ENCODE measurements around the gene GABBR1. TPM values are rescaled to one million over a fixed set of nuclear protein-coding genes. Genes with fewer than 3 reads are reported as not detected.

The GABBR1 gene
- total RNA-seq, 3 donors from 2014 or later: 26.1 to 49.2 (median 48.4) TPM

DNA sequence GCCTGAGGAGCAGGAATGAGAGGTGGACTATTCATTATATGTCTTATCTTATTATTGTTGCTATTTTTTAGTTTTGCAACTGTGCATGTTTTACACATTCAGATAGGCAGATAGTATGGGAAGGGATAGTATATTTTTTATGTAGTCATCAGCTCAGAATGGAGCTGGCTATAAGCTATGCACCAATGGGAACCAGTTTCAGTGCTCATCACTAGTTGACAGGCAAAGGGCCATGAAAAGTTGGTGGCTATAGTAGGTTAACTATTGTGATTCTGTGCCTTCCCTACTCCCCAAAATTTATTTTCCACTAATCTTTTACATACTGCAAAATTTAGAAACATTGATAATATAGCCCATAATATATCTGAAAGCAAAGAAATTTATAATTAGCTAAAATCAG lies 68.1 kb downstream of the GABBR1 start:
- Histone ChIP-seq H3K36me3 (no peaks in the 10 kb centered on the region), H3K27me3 (no peaks in the 10 kb centered on the region), H3K4me3 (no peak overlapping the region), H3K9me3 (no peaks in the 10 kb centered on the region), H3K27ac (no peak overlapping the region), H3K4me1 (no peaks in the 10 kb centered on the region)
- intact Hi-C loops (cut with DNase I; ENCODE audit: low total_unique reads): no loop called here
- DNase-seq (ENCODE audit: low spot score in 2 of 2): no peak
- TF ChIP-seq POLR2A (IDR thresholded peaks at IDR 0.05) (no peak), POLR2AphosphoS5 (IDR thresholded peaks at IDR 0.05) (no peak)
- TF ChIP-seq, protein P1, sequence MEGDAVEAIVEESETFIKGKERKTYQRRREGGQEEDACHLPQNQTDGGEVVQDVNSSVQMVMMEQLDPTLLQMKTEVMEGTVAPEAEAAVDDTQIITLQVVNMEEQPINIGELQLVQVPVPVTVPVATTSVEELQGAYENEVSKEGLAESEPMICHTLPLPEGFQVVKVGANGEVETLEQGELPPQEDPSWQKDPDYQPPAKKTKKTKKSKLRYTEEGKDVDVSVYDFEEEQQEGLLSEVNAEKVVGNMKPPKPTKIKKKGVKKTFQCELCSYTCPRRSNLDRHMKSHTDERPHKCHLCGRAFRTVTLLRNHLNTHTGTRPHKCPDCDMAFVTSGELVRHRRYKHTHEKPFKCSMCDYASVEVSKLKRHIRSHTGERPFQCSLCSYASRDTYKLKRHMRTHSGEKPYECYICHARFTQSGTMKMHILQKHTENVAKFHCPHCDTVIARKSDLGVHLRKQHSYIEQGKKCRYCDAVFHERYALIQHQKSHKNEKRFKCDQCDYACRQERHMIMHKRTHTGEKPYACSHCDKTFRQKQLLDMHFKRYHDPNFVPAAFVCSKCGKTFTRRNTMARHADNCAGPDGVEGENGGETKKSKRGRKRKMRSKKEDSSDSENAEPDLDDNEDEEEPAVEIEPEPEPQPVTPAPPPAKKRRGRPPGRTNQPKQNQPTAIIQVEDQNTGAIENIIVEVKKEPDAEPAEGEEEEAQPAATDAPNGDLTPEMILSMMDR (IDR thresholded peaks at IDR 0.05): no peak

DNA sequence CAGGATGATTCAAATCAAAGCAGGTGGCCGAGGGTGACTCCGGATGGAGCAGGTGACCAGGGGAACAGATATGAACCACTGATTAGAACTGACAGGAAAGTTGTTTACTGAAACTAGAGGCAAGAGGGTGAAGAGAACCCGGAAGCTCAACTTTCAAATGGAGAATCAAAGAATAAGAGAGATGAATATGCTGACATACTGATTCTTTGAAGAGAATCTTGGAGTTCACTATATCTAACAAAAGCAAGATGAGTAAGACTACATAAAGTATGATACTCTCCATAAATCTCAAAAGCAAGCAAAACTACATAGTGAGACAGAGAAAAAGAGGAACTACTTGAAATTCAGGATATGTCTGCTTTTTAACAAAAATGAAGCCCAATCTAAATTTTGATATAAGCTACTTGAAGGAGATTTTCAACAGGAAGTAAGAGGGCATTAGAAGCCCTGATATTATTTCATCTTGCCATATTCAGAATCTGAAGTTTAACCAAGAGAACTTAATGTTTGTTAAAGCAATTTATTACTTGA lies 69.5 kb downstream of the GABBR1 start:
- Histone ChIP-seq H3K27me3 (no peaks in the 10 kb centered on the region), H3K4me3 (no peak overlapping the region), H3K27ac (no peak overlapping the region), H3K4me1 (no peaks in the 10 kb centered on the region), H3K9me3 (no peaks in the 10 kb centered on the region), H3K36me3 (no peaks in the 10 kb centered on the region)
- no peak for DNase-seq (ENCODE audit: low spot score in 2 of 2)
- no peak for TF ChIP-seq POLR2A (IDR thresholded peaks at IDR 0.05)
- no peak for TF ChIP-seq POLR2AphosphoS5 (IDR thresholded peaks at IDR 0.05)
- TF ChIP-seq, protein P1 (IDR thresholded peaks at IDR 0.05): no peak
- intact Hi-C loops (cut with DNase I; ENCODE audit: low total_unique reads): no loop called here

DNA sequence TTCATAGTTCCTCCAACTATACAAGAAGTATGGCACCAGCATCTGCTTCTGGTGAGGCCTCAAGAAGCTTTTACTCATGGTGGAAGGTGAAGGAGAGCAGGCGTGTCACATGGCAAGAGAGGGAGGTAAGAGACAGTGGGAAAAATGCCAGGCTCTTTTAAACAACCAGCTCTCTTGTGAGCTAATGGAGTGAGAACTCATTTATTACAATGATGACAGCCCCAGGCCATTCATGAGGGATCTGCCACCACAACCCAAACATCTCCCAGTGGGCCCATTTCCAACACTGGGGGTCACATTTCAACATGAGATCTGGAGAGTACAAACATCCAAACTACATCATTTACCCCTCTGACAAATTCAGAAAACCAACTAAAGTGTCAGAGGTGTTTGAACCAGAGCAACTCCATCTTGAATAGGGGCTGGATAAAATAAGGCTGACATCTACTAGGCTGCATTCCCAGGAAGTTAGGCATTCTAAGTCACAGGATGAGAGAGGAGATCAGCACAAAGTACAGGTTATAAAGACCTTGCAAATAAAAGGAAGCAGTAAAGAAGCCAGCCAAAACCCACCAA lies 71.3 kb downstream of the GABBR1 start:
- H3K9me3 ChIP-seq: no peaks in the 10 kb centered on the region
- H3K27ac ChIP-seq: no peak overlapping the region
- no peaks in the 10 kb centered on the region for H3K36me3 ChIP-seq
- TF ChIP-seq POLR2A (IDR thresholded peaks at IDR 0.05) (no peak), POLR2AphosphoS5 (IDR thresholded peaks at IDR 0.05) (no peak)
- DNase-seq (ENCODE audit: low spot score in 2 of 2): no peak
- no peak overlapping the region for H3K4me3 ChIP-seq
- intact Hi-C loops (cut with DNase I; ENCODE audit: low total_unique reads): no loop called here
- no peaks in the 10 kb centered on the region for H3K27me3 ChIP-seq
- H3K4me1 ChIP-seq: no peaks in the 10 kb centered on the region

DNA sequence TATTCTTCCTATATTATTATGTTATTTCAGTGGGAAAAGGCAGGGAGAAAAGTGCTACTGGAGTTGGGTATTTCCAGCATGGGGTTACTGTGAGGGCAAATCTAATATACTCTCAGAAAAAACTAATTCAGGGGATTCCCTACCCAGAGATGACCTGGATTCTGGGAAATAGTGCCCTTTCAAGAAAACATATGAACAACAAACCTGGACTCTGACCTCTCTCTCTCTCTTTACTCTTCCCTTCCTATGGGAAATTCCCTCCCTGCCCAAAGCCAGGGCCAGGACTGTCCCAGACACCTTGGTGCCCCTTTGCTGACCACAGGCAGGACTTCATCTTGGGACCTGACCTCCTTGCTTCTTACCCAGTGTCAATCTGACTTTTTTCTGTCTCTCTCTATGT lies 71.9 kb downstream of the GABBR1 start:
- DNase-seq (ENCODE audit: low spot score in 2 of 2): no peak
- intact Hi-C loops (cut with DNase I; ENCODE audit: low total_unique reads): no loop called here
- no peak overlapping the region for H3K27ac ChIP-seq
- no peaks in the 10 kb centered on the region for H3K9me3 ChIP-seq
- no peaks in the 10 kb centered on the region for H3K36me3 ChIP-seq
- TF ChIP-seq, protein P1 (IDR thresholded peaks at IDR 0.05): no peak
- TF ChIP-seq POLR2A (IDR thresholded peaks at IDR 0.05) (no peak), POLR2AphosphoS5 (IDR thresholded peaks at IDR 0.05) (no peak)
- no peaks in the 10 kb centered on the region for H3K4me1 ChIP-seq
- no peak overlapping the region for H3K4me3 ChIP-seq
- H3K27me3 ChIP-seq: peaks cover 0 to 3% of the 10 kb centered on the region in 2 donors

DNA sequence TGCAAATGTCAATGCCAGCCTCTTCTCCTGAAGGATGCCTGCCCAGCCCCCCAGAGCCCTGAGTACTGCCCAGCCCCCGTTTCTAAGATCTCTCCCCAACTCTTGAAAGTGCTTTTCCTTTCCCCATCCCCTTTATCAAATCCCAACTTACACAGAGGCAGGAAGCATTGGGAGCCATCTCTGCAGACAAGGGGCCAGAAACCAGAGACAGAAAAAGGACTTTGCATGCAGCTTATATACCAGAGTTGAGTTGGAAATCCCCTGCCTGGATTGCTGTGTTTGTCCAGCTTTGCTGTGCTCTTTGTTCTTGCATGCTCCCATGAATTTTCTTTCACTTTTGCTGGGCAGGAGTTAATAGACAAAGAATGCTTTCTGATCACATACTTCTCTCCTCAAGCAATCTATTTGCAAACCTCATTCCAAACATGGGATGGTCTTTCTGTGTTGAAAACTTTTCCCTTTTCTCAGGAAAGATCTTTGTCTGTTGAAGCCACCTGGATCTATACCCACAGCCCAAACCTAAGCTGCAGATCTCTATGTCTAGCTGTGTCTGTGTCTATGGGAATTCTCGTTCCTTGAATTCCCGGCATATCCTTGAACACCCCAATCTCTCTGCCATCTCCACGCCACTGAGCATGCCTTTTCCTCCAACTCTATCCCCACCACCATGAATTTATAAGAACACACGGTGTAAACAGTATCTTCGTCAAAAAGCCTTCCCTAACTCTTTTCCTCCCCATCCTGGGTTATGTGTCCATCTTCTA lies 73.3 kb downstream of the GABBR1 start, which contains the start of gene UBD:
Gene UBD, minus strand, starts transcription at position 209 of the 764 bp plus-strand sequence. Its CDS starts 31 bp downstream, at position 178.
- TF ChIP-seq POLR2A (IDR thresholded peaks at IDR 0.05) (no peak), POLR2AphosphoS5 (IDR thresholded peaks at IDR 0.05) (no peak)
- TF ChIP-seq, protein P1 (IDR thresholded peaks at IDR 0.05): no peak
- Histone ChIP-seq H3K4me1 (no peaks in the 10 kb centered on the region), H3K27me3 (peaks cover 0 to 12% of the 10 kb centered on the region in 2 donors), H3K27ac (no peak within 1 kb of the TSS), H3K4me3 (no peak within 1 kb of the TSS), H3K9me3 (no peaks in the 10 kb centered on the region), H3K36me3 (no peaks in the 10 kb centered on the region)
- no peak for DNase-seq (ENCODE audit: low spot score in 2 of 2)
- intact Hi-C loops (cut with DNase I; ENCODE audit: low total_unique reads): no loop called here

All from breast epithelium (tissue), 4 donors.